ENCODE results near the gene SLC27A4. TPM values are rescaled to one million over a fixed set of nuclear protein-coding genes. Genes with fewer than 3 reads are reported as not detected.
A peak's percentile ranks its signal among the peaks of the same experiment; 100 is the strongest.

SLC27A4 gene
- total and polyA plus RNA-seq, 2 of the 13 experiments (the other 11 are each of a cell fraction or from before 2014, with no cell fraction given) = 10.6 to 18.8 TPM

GRCh38 chr9:128322404-128323211 lies 17.7 kb upstream of the SLC27A4 start, which contains the start of the genes COQ4 and TRUB2 (continued):
- TF ChIP-seq REST (IDR thresholded peaks at IDR 0.05; ENCODE audit: borderline replicate concordance in 1 of 2, low read depth in 1 of 2, low read length in 2 of 2) = peak in 1 of 2 experiments; percentile 35; a peak in 1 of 4 replicates
- TF ChIP-seq HMGA1 (CRISPR knock-in tag; conservative IDR thresholded peaks at IDR 0.05) = no peak
- no peak for TF ChIP-seq ZNF790 (CRISPR knock-in tag; IDR thresholded peaks at IDR 0.05; ENCODE audit: borderline replicate concordance)
- TF ChIP-seq ZNF552 (CRISPR knock-in tag; IDR thresholded peaks at IDR 0.05; ENCODE audit: borderline replicate concordance) = no peak
- no peak for TF ChIP-seq PRMT3 (CRISPR knock-in tag; IDR thresholded peaks at IDR 0.05; ENCODE audit: borderline replicate concordance, low read depth)
- no peak for TF ChIP-seq TAF15 (IDR thresholded peaks at IDR 0.05; ENCODE audit: low read depth, low read length, poor library complexity, severe bottlenecking)
- peak; percentile 60; the same call in 1 of the 2 replicates for TF ChIP-seq POGZ (CRISPR knock-in tag; IDR thresholded peaks at IDR 0.05)
- peak; percentile 52; the same call in 1 of the 2 replicates for TF ChIP-seq ARID3A (IDR thresholded peaks at IDR 0.05; ENCODE audit: low read depth, low read length)
- TF ChIP-seq ZNF329 (CRISPR knock-in tag; IDR thresholded peaks at IDR 0.05; ENCODE audit: low read depth) = peak; percentile 9; the same call in 1 of the 2 replicates
- TF ChIP-seq ZNF616 (CRISPR knock-in tag; IDR thresholded peaks at IDR 0.05; ENCODE audit: low read depth) = no peak
- no peak for TF ChIP-seq NR3C1 (CRISPR knock-in tag; IDR thresholded peaks at IDR 0.05)
- no peak for TF ChIP-seq ZNF878 (CRISPR knock-in tag; IDR thresholded peaks at IDR 0.05)
- no peak for TF ChIP-seq RORA (CRISPR knock-in tag; IDR thresholded peaks at IDR 0.05)
- TF ChIP-seq ZNF343 (CRISPR knock-in tag; IDR thresholded peaks at IDR 0.05) = no peak
- peak; percentile 72 for TF ChIP-seq ZNF24 (IDR thresholded peaks at IDR 0.05)
- peak; percentile 82; the same call in 1 of the 2 replicates for TF ChIP-seq CAMTA2 (CRISPR knock-in tag; IDR thresholded peaks at IDR 0.05; ENCODE audit: borderline replicate concordance)
- TF ChIP-seq SP1 (IDR thresholded peaks at IDR 0.05) = no peak
- TF ChIP-seq SP1 (CRISPR knock-in tag; IDR thresholded peaks at IDR 0.05) = peak; percentile 90
- no peak for TF ChIP-seq ZNF883 (CRISPR knock-in tag; IDR thresholded peaks at IDR 0.05; ENCODE audit: not compliant biosample characterization)
- TF ChIP-seq HNF4A (CRISPR knock-in tag; IDR thresholded peaks at IDR 0.05) = peak; percentile 19; the same call in 1 of the 2 replicates
- TF ChIP-seq SP4 (CRISPR knock-in tag; IDR thresholded peaks at IDR 0.05) = peak; percentile 85
- TF ChIP-seq ETV6 (CRISPR knock-in tag; conservative IDR thresholded peaks at IDR 0.05) = no peak
- 0 out of 2 replicates have a peak, but pooled peaks have one; percentile 22 for TF ChIP-seq GPN1 (CRISPR knock-in tag; IDR thresholded peaks at IDR 0.05; ENCODE audit: borderline replicate concordance)
